ENCODE data around the gene ATP8A2. TPM values are rescaled to one million over a fixed set of nuclear protein-coding genes. Genes with fewer than 3 reads are reported as not detected.
"Not testable (repeated sequence)": the region's sequence is repeated elsewhere in the genome, so short reads cannot be mapped to it uniquely, and the experiment has no call there.

ATP8A2 gene
- total RNA-seq, 2 experiments from 2014 or later, result 0.22 to 0.24 TPM

GRCh38 chr13:25945596-25945995 is 573.8 kb downstream of the ATP8A2 start:
- Mint-ChIP-seq H3K27ac (no peak overlapping the region), H3K4me3 (no peak overlapping the region), H3K4me1 (ENCODE audit: low read depth) (peaks cover 8% of the 10 kb centered on the region), H3K27me3 (ENCODE audit: low read depth) (no peaks in the 10 kb centered on the region), H3K9me3 (no peaks in the 10 kb centered on the region), H3K36me3 (ENCODE audit: low read depth) (no peaks in the 10 kb centered on the region)
- no peak for DNase-seq
- CTCF ChIA-PET, result no interaction called here
- intact Hi-C loops (cut with micrococcal nuclease), result no loop called here

- no peak for DNase-seq
- Mint-ChIP-seq H3K9me3 (no peaks in the 10 kb centered on the region), H3K36me3 (ENCODE audit: low read depth) (no peaks in the 10 kb centered on the region), H3K4me1 (ENCODE audit: low read depth) (peaks cover 8% of the 10 kb centered on the region), H3K27me3 (ENCODE audit: low read depth) (no peaks in the 10 kb centered on the region), H3K4me3 (no peak overlapping the region), H3K27ac (no peak overlapping the region)
- CTCF ChIA-PET, result no interaction called here
- intact Hi-C loops (cut with micrococcal nuclease), result no loop called here
These were observed 574.5 kb downstream of the ATP8A2 start for GRCh38 chr13:25946321-25946720.

- intact Hi-C loops (cut with micrococcal nuclease), result no loop called here
- Mint-ChIP-seq H3K4me3 (no peak overlapping the region), H3K27me3 (ENCODE audit: low read depth) (no peaks in the 10 kb centered on the region), H3K9me3 (no peaks in the 10 kb centered on the region), H3K27ac (no peak overlapping the region), H3K36me3 (ENCODE audit: low read depth) (no peaks in the 10 kb centered on the region), H3K4me1 (ENCODE audit: low read depth) (peaks cover 11% of the 10 kb centered on the region)
- CTCF ChIA-PET, result no interaction called here
- DNase-seq, result no peak
These were observed 577.1 kb downstream of the ATP8A2 start for GRCh38 chr13:25948910-25949309.

DNA sequence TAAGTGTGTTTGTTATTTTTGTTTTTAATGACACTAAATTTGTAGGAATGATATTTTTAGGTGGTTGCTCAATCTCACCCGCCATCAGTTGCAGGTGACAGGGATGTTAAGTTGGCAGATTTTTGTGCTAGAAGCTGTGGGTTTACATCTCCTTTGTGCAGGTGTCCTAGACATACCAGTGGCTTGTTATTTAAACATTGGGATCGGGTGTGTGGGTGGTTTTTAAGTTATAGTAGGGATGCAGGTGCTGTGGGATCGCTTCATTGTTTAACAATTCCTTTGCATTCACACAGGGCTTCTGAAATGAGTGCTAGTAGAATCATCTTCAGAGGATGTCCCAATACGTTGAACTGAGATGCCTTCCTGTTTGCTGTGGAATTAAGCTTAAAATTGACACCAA is 580.1 kb downstream of the ATP8A2 start:
- H3K27me3 Mint-ChIP-seq (ENCODE audit: low read depth), result no peaks in the 10 kb centered on the region
- H3K9me3 Mint-ChIP-seq, result peaks cover 3% of the 10 kb centered on the region
- peaks cover 2% of the 10 kb centered on the region for H3K36me3 Mint-ChIP-seq (ENCODE audit: low read depth)
- H3K4me1 Mint-ChIP-seq (ENCODE audit: low read depth), result peaks cover 16% of the 10 kb centered on the region
- CTCF ChIA-PET, result no interaction called here
- no peak overlapping the region for H3K27ac Mint-ChIP-seq
- H3K4me3 Mint-ChIP-seq, result no peak overlapping the region
- intact Hi-C loops (cut with micrococcal nuclease), result no loop called here
- no peak for DNase-seq

DNA sequence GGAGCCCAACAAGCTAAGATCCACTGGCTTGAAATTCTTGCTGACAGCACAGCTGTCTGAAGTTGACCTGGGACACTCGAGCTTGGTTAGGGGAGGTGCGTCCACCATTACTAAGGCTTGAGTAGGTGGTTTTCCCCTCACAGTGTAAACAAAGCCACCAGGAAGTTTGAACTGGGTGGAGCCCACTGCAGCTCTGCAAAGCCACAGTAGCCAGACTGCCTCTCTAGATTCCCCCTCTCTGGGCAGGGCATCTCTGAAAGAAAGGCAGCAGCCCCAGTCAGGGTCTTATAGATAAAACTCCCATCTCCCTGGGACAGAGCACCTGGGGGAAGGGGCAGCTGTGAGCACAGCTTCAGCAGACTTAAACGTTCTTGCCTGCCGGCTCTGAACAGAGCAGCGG is 582.3 kb downstream of the ATP8A2 start:
- H3K36me3 Mint-ChIP-seq (ENCODE audit: low read depth); H3K9me3 Mint-ChIP-seq; H3K4me3 Mint-ChIP-seq; intact Hi-C loops (cut with micrococcal nuclease); CTCF ChIA-PET; H3K27ac Mint-ChIP-seq; H3K27me3 Mint-ChIP-seq (ENCODE audit: low read depth): not testable (repeated sequence)
- peaks cover 19% of the 10 kb centered on the region for H3K4me1 Mint-ChIP-seq (ENCODE audit: low read depth)
- DNase-seq, result peak; percentile 14

DNA sequence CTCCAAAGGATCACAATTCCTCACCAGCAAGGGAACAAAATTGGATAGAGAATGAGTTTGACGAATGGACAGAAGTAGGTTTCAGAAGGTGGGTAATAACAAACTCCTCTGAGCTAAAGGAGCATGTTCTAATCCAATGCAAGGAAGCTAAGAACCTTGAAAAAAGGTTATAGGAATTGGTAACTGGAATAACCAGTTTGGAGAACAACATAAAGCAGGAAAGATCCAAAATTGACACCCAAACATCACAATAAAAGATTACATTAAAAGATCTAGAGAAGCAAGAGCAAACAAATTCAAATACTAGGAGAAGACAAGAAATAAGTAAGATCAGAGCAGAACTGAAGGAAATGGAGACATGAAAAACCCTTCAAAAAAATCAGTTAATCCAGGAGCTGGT is 583.2 kb downstream of the ATP8A2 start:
- H3K36me3 Mint-ChIP-seq (ENCODE audit: low read depth); H3K27ac Mint-ChIP-seq; intact Hi-C loops (cut with micrococcal nuclease); H3K9me3 Mint-ChIP-seq; DNase-seq; H3K27me3 Mint-ChIP-seq (ENCODE audit: low read depth); H3K4me3 Mint-ChIP-seq: not testable (repeated sequence)
- CTCF ChIA-PET, result interaction anchor here (0.7 kb wide), 1 partner anchor 14 kb away, joined by 3 read pairs; no protein-coding TSS in a partner anchor
- peaks cover 27% of the 10 kb centered on the region for H3K4me1 Mint-ChIP-seq (ENCODE audit: low read depth)

- no peak overlapping the region for H3K4me3 Mint-ChIP-seq
- CTCF ChIA-PET, result no interaction called here
- H3K36me3 Mint-ChIP-seq (ENCODE audit: low read depth), result peaks cover 2% of the 10 kb centered on the region
- intact Hi-C loops (cut with micrococcal nuclease), result no loop called here
- H3K27me3 Mint-ChIP-seq (ENCODE audit: low read depth), result no peaks in the 10 kb centered on the region
- no peak overlapping the region for H3K27ac Mint-ChIP-seq
- H3K9me3 Mint-ChIP-seq, result peaks cover 7% of the 10 kb centered on the region
- DNase-seq, result no peak
- H3K4me1 Mint-ChIP-seq (ENCODE audit: low read depth), result peaks cover 29% of the 10 kb centered on the region
These were observed 587.2 kb downstream of the ATP8A2 start for GRCh38 chr13:25958986-25959385.

- H3K9me3 Mint-ChIP-seq, result peaks cover 6% of the 10 kb centered on the region
- CTCF ChIA-PET, result no interaction called here
- no peaks in the 10 kb centered on the region for H3K27me3 Mint-ChIP-seq (ENCODE audit: low read depth)
- intact Hi-C loops (cut with micrococcal nuclease), result no loop called here
- H3K27ac Mint-ChIP-seq, result no peak overlapping the region
- peaks cover 17% of the 10 kb centered on the region for H3K4me1 Mint-ChIP-seq (ENCODE audit: low read depth)
- no peak overlapping the region for H3K4me3 Mint-ChIP-seq
- no peak for DNase-seq
- H3K36me3 Mint-ChIP-seq (ENCODE audit: low read depth), result peaks cover 1% of the 10 kb centered on the region
These were observed 589.5 kb downstream of the ATP8A2 start for GRCh38 chr13:25961294-25961693.

DNA sequence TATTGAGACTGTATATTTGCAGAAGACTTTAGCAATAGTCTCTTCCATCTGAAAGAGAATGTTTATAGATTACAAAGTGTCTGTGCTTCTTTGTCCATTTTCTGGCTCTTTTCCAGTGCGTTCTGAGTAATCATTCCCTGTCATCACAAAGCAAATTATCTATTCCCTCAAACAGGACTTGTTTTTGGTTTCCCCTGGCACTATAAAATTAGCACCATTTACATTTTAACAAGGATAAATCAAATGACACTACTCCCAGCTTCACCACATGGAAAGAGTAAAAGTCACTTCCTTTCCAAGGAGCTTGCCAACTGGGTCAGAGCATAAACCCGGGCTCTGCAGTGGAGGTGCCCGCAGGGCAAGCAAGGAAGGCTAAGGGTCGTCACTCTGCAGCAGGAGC is 591.9 kb downstream of the ATP8A2 start:
- Mint-ChIP-seq H3K27me3 (ENCODE audit: low read depth) (no peaks in the 10 kb centered on the region), H3K4me1 (ENCODE audit: low read depth) (peaks cover 17% of the 10 kb centered on the region), H3K27ac (no peak overlapping the region), H3K4me3 (no peak overlapping the region), H3K36me3 (ENCODE audit: low read depth) (no peaks in the 10 kb centered on the region), H3K9me3 (no peaks in the 10 kb centered on the region)
- CTCF ChIA-PET, result no interaction called here
- intact Hi-C loops (cut with micrococcal nuclease), result no loop called here
- no peak for DNase-seq

GRCh38 chr13:25965596-25965995 is 593.8 kb downstream of the ATP8A2 start:
- intact Hi-C loops (cut with micrococcal nuclease), result no loop called here
- no peak overlapping the region for H3K4me3 Mint-ChIP-seq

GRCh38 chr13:25966086-25966485 is 594.3 kb downstream of the ATP8A2 start:
- no peaks in the 10 kb centered on the region for H3K27me3 Mint-ChIP-seq (ENCODE audit: low read depth)
- no peak for DNase-seq
- H3K4me3 Mint-ChIP-seq, result no peak overlapping the region
- CTCF ChIA-PET, result no interaction called here
- peaks cover 4% of the 10 kb centered on the region for H3K4me1 Mint-ChIP-seq (ENCODE audit: low read depth)
- intact Hi-C loops (cut with micrococcal nuclease), result no loop called here
- no peaks in the 10 kb centered on the region for H3K36me3 Mint-ChIP-seq (ENCODE audit: low read depth)
- H3K27ac Mint-ChIP-seq, result no peak overlapping the region
- no peaks in the 10 kb centered on the region for H3K9me3 Mint-ChIP-seq

More at GRCh38 chr13:25965596-25965995, 593.8 kb downstream of the ATP8A2 start:
- no peak overlapping the region for H3K27ac Mint-ChIP-seq
- no peaks in the 10 kb centered on the region for H3K27me3 Mint-ChIP-seq (ENCODE audit: low read depth)
- no peak for DNase-seq
- peaks cover 2% of the 10 kb centered on the region for H3K4me1 Mint-ChIP-seq (ENCODE audit: low read depth)
- CTCF ChIA-PET, result no interaction called here
- no peaks in the 10 kb centered on the region for H3K36me3 Mint-ChIP-seq (ENCODE audit: low read depth)
- H3K9me3 Mint-ChIP-seq, result no peaks in the 10 kb centered on the region

DNA sequence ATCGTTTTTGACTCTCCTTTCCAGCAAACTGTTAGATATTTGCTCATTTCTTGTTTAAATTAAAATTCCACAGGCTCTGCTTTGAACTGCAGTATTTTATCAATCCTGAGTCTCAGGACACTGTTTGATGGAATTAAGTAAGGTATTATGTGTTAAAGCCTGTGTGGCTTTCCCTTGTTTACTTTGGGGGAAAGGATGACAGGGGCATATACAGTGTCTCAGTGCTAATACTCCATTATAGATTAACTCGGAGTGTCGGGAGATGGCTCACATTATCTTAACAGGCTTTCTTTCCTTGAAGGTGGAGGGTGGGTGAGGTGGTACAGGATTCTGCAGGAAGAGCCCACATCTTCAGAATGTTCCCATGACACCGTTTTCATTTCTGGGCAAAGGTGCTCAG is 595.4 kb downstream of the ATP8A2 start:
- H3K9me3 Mint-ChIP-seq, result no peaks in the 10 kb centered on the region
- H3K36me3 Mint-ChIP-seq (ENCODE audit: low read depth), result no peaks in the 10 kb centered on the region
- peaks cover 13% of the 10 kb centered on the region for H3K4me1 Mint-ChIP-seq (ENCODE audit: low read depth)
- no peak overlapping the region for H3K27ac Mint-ChIP-seq
- H3K27me3 Mint-ChIP-seq (ENCODE audit: low read depth), result no peaks in the 10 kb centered on the region
- H3K4me3 Mint-ChIP-seq, result no peak overlapping the region
- intact Hi-C loops (cut with micrococcal nuclease), result no loop called here
- DNase-seq, result no peak
- CTCF ChIA-PET, result no interaction called here

GRCh38 chr13:25971047-25971446 is 599.3 kb downstream of the ATP8A2 start:
- Mint-ChIP-seq H3K27ac (peak overlapping the region; percentile 46), H3K4me3 (no peak overlapping the region), H3K27me3 (ENCODE audit: low read depth) (no peaks in the 10 kb centered on the region), H3K36me3 (ENCODE audit: low read depth) (no peaks in the 10 kb centered on the region), H3K9me3 (no peaks in the 10 kb centered on the region), H3K4me1 (ENCODE audit: low read depth) (peaks cover 40% of the 10 kb centered on the region)
- CTCF ChIA-PET, result interaction anchor here (0.8 kb wide), 1 partner anchor 86 kb away, joined by 4 read pairs; no protein-coding TSS in a partner anchor
- DNase-seq, result no peak
- intact Hi-C loops (cut with micrococcal nuclease), result loop anchor here (1.0 kb wide), 2 partner anchors 65 to 124 kb away; no protein-coding TSS in a partner anchor

Data from activated naive CD4-positive, alpha-beta T cell treated with anti-CD3 and anti-CD28 coated beads for 36 hours (primary cell).